Measurements from ENCODE around the gene SMYD2.

GRCh38 chr1:214341932-214342331 lies 61.0 kb downstream of the SMYD2 start:
- TF ChIP-seq POLR2A (IDR thresholded peaks at IDR 0.05; ENCODE audit: low read length) (no peak), GATA1 (IDR thresholded peaks at IDR 0.05; ENCODE audit: low read depth, low read length) (no peak)
